Hematopoietic multipotent progenitor cell treated with erythropoietin and hydrocortisone succinate and interleukin-3 and kit ligand, for 6 days (in vitro differentiated cells): ENCODE data around the gene CCZ1B.
"Not testable (repeated sequence)": the region's sequence is repeated elsewhere in the genome, so short reads cannot be mapped to it uniquely, and the experiment has no call there.

Experiments used
- DNase-seq: peaks from one replicate; pipeline ENCODE4 v3.0.0-alpha.2; 2015

Gene CCZ1B

DNA sequence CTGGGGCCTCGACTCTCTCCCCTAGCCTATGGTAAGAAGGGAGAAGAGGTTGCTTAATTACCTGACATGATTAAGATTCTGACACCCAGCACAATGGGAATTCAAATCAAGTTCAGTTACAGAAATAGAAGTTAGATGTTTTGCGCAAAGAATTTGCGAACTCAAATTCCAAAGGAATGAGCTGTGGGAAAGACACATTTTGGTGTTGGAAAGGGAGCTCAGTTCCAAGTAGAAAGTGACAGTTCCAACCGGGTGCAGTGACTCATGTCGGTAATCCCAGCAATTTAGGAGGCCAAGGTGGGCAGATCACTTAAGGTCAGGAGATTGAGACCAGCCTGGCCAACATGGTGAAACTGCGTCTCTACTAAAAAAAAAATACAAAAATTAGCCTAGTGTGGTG is 4.0 kb upstream of the CCZ1B start:
- not testable (repeated sequence) for DNase-seq

DNA sequence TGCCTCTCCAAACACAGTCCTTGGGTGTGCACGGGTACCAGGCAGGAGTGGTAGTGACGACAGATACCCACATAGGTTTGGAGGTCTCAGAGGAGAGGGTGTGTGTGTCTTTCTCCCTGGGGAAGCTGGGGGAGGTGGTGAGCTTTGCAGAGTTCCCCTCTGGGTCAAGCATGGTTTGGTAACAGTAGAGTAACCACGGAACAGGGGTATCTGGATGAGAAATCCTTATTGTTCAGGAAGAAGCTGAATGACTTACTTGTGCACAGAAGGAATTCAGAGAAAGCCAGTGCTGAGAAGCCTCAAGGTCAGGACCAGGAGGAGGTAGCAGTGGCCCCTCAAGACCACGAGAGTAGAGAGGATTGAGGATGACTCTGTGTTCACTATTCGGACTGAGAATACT is 3.5 kb upstream of the CCZ1B start:
- DNase-seq = not testable (repeated sequence)

DNA sequence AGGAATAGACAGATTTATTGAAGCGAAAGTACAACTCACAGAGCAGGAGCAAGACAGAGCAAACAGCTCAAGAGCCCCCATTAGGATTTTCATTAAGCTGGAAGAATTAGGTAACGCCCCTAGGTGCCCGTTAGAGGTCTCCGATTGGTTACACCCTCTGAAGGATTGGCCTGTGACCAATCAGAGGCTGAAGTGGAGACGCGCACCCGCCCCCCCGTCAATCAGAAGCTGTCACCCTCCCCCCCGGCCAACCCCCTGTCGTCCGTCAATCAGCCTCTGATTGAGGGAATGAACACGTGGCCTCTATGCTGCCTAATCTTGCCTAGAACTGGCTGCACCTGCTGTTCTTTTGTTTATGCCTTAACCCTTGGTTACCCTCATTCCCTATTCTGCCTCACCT is 1.1 kb upstream of the CCZ1B start:
- DNase-seq = not testable (repeated sequence)

- not testable (repeated sequence) for DNase-seq
Measured at GRCh38 chr7:6825236-6826125, 594 bp downstream of the CCZ1B start.

GRCh38 chr7:6821622-6822021 is 4.5 kb downstream of the CCZ1B start:
- not testable (repeated sequence) for DNase-seq

GRCh38 chr7:6815470-6815869 is 10.6 kb downstream of the CCZ1B start:
- not testable (repeated sequence) for DNase-seq

- not testable (repeated sequence) for DNase-seq
Measured at GRCh38 chr7:6813011-6813410, 13.1 kb downstream of the CCZ1B start.

DNA sequence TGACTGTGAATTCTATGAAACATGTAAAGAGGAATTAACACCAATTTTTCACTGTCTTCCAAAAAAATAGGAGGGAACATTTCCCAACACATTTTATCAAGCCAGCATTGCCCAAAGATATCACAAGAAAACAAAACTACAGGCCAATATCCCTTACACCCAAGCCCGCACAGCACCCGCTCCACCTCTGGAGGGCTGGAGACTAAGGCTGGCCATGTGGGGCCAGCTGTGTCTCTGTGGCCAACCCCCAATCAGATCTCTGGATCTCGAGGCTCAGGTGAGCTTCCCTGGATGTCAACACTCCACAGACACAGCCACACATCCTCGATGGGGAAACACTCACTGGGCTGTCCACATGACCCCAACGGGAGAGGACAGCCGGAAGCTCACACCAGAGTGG is 18.1 kb downstream of the CCZ1B start:
- not testable (repeated sequence) for DNase-seq

- DNase-seq = not testable (repeated sequence)
Measured at GRCh38 chr7:6807393-6807918, 18.6 kb downstream of the CCZ1B start.

DNA sequence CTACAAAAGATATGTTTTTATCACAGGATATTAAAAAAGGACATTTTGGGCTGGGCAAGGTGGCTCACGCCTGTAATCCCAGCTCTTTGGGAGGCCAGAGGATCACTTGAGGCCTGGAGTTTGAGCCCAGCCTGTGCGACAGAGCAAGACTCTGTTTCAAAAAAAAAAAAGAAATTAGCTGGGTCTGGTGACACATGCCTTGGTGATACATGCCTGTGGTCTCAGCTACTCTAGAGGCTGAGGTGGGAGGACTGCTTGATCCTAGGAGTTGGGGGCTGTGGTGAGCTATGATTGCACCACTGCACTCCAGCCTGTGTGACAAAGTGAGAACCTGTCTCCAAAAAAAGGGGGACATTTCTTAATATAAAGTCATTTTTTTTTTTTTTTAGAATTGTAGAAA is 25.7 kb downstream of the CCZ1B start:
- not testable (repeated sequence) for DNase-seq

DNA sequence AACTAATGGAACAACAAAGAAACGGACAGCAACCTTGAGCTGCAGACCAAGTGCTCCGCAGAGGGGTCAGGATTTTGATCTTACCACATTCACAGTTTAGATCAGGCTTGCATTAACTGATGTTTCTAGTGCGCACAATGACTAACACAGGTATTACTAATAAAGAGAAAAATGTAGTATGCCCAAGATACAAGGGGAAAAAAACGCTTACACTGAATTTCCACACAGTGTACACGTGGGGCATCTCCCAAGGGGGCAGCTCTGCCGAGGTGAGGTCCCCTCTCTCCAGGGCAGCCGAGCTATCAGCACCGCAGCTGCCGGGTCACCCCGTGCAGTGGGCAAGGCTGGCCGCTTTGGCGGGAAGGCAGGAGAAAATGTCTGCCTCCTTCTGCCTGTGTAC is 26.2 kb downstream of the CCZ1B start:
- DNase-seq = not testable (repeated sequence)

DNA sequence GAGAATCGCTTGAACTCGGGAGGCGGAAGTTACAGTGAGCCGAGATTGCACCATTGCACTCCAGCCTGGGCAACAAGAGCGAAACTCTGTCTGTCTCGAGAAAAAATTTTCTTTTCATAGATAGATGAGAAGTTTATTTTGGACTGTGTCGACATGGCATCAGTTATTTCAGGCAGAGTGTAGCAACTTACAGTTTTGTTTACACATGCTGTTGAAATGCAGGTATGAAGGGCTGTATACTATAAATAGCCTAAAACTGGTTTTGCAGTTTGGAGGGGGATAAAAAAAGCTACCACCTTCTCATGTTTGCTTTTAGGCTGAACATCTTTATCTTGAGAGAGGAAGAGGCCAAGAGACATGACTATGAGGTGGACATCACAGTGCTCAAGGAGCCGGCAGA is 28.0 kb downstream of the CCZ1B start:
- not testable (repeated sequence) for DNase-seq

DNA sequence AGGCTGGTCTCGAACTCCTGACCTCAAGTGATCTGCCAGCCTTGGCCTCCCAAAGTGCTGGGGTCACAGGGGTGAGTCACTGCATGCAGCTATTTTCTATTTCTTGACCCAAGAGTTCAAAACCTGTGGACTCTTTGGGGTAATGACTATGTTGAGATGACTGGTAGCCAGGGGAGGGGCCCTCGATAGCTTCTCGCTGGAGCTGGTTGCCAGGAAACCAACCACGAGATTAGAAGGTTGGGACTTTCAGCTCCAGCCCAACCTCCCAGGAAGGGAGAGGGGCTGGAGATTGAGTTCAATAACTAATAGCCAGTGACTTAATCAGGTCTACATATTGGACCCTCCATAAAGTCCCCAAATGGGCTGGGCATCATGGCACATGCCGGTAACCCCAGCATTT is 28.9 kb downstream of the CCZ1B start:
- DNase-seq = peak; percentile 3

DNA sequence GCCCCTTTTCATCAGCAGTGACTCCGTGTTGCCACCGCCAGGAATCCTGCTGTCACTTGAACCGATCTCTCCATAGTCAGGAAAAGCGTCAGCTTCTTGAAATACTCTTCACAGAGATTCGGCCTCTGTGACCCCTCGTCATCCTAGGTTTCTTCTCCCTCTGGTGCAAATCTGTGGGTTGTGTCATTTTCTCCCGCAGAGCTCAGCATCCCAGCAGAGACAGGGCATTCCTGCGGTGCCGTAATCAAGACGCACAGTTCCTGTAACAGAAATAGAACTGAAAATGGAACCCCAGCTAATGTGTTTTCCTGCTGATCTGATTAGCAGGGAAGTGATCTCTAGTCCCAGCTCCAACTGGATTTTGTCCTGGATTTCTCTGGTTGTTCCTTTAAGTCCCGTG is 31.8 kb downstream of the CCZ1B start:
- DNase-seq = not testable (repeated sequence)

DNA sequence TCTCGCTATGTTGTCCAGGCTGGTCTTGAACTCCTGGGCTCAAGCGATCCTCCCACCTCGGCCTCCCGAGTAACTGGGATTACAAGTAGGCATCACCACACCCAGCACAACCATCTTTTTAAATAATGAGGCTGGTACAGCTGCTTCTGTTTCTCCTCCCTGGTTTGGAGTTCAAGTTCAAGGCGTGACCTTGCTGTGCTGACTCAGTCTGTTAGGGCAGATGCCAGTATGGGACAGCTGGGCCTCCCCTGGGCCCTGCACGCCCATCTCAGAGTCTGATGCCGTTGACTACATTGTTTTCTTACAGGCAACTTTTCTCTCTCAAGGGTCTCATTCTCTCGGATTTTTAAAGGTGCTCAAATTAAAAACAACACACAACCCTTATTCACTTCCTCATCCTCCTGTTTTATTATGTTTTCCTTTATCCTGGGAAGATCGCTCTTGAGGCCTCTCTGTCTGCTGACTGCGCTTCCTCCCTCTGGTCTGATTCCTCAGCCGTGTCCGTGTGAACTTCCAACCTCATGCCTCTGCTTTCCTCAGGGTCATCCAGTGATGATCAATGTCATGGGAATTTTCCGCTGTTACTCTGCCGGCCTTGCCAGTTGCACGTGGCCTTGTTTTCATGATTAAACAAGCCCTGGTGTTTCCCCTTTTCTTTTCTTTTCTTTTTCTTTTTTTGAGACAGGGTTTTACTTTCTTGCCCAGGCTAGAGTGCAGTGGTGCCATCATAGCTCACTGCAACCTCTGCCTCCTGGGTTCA is 33.8 kb downstream of the CCZ1B start:
- DNase-seq = not testable (repeated sequence)

- DNase-seq = not testable (repeated sequence)
Measured at GRCh38 chr7:6789353-6789752, 36.7 kb downstream of the CCZ1B start.

- not testable (repeated sequence) for DNase-seq
Measured at GRCh38 chr7:6781581-6781980, 44.5 kb downstream of the CCZ1B start.

- not testable (repeated sequence) for DNase-seq
Measured at GRCh38 chr7:6761186-6761585, 64.9 kb downstream of the CCZ1B start.

DNA sequence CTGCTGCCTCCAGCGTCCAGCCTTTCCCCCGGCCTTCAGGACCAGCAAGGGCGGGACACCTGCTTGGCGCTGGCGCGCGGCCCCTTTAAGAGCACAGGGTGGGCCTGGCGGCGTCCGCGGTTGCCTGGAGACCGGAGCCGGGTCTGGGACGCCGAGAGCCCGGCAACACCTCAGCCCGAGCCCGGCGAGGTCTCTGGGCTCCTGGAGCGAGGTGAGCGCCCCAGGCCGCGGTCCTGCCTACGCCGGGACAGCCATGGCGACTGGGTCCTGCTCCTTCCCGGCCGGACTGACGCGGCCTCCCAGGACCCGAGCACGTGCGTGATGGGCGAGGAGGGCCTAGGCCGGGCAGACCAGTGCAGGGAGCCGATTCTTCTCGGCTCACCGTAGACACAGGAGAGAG is 72.1 kb downstream of the CCZ1B start, which contains the start of gene RSPH10B2:
TSS of gene RSPH10B2 (plus strand) at position 140 of the 400 bp plus-strand sequence. CDS start 3,575 bp downstream, outside the sequence.
- not testable (repeated sequence) for DNase-seq

DNA sequence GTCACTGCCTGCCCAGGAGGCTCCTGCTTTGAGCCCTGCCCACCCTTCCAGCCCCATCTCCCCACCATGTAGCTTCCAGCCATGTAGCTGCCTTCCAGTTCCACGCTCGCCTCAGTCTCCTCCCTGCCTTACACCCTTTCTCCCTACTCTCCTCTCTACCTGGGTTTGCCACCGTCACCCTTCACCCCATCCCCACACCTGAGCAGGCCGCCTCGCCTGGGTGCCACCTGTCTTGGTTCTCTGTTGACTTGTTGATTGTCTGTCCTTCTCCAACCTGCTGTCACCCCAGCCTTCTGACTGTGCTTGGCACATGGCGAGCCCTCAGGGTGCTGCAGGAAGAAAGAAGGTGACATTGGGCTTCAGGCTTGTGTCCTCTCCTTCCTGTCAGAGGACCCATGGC is 75.9 kb downstream of the CCZ1B start:
- not testable (repeated sequence) for DNase-seq

DNA sequence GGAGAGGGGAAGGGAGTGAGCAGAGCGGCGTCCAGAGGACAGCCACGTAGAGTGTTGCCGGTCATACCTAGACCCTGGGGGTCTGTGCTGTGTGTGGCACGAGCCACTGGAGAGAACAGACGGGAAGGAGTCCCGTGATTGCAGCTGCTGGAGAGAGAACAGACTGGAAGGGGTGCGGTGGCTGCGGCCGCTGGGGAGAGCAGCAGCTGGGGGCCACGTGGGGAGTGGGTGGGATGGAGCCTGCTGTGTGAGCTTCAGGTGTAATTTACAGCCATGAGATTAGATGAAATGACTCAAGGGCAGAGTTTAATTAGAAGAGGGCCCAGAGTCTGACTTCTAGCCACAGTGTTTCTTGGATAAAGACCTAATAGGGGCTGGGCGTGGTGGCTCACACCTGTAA is 76.7 kb downstream of the CCZ1B start:
- not testable (repeated sequence) for DNase-seq
